K562 treated with DMSO at 1 percent for 12 hours (cell line): ENCODE data around the gene FRYL. TPM values are rescaled to one million over a fixed set of nuclear protein-coding genes. Genes with fewer than 3 reads are reported as not detected.

Source experiments
- total RNA-seq: library from RNA; unstranded; fragments of 300-600 nt; gene quantifications from 2 replicates; pipeline ENCODE4 v1.2.3, GENCODE V29; 2022; ENCODE audit not compliant: insufficient read depth

Gene FRYL
- total RNA-seq = 5.0 and 31.8 TPM in 2 replicates

GRCh38 chr4:48779998-48780864 lies at the start of gene FRYL:
Gene FRYL (minus strand): TSS chr4:48780279. CDS start chr4:48634410, 145,869 bp downstream.

GRCh38 chr4:48490012-48490679 lies 289.9 kb downstream of the FRYL start, which contains the start of gene ZAR1:
Gene ZAR1 (plus strand): TSS chr4:48490252. CDS start chr4:48490292, 40 bp downstream.

DNA sequence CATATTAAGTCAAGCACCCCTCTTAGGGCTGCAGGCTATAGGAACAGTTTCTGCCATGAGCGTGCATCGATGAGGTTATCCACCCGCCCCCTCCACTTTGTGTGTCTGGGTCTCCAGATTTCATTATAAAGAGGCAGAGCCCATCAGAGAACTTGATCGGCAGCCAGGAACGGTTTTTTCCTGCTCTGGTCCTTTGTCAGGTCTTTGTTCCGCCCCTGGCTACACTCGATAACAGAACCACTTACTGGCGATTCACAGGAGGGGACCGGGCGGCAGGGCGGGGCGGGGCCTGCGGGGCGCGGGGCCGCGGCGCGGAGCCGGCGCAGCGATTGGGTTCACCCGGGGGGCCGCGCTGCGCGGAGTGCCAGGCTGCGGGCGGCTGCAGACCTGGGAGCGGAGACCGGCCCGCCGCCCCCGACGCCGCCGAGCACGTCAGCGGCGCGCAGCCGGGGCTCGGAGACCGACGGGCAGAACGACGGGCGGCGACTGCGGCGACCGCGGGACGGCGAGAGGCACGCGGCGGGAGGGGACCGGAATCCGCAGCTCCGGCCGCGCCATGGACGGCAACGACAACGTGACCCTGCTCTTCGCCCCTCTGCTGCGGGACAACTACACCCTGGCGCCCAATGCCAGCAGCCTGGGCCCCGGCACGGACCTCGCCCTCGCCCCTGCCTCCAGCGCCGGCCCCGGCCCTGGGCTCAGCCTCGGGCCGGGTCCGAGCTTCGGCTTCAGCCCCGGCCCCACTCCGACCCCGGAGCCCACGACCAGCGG lies 296.9 kb downstream of the FRYL start, which contains the start of gene SLC10A4:
Gene SLC10A4 (plus strand): TSS at position 338 of the 771 bp plus-strand sequence. CDS start 219 bp downstream, at position 557.

Other genes with a start within 250 kb of the FRYL start
- gene OCIAD1, start 50.8 kb upstream of the FRYL start, total RNA-seq = 69.7 and 159 TPM in 2 replicates
- gene OCIAD2, start 126.5 kb upstream of the FRYL start, total RNA-seq = not detected in 2 replicates
- gene CWH43, start 206.0 kb upstream of the FRYL start, total RNA-seq = not detected in 2 replicates